Measurements from ENCODE around the gene SLC25A45.

The SLC25A45 gene

GRCh38 chr11:65396769-65397745 is 14.6 kb upstream of the SLC25A45 start:
- POLR2A ChIA-PET = interaction anchor here (1.1 to 2.4 kb wide), 2 partner anchors 11 to 26 kb away, joined by 3 to 10 read pairs; partner anchors contain the start of genes FRMD8 and NEAT1
- CTCF ChIA-PET = no interaction called here
- TF ChIP-seq ARNT (IDR thresholded peaks at IDR 0.05) = no peak
- no peak for TF ChIP-seq BHLHE40 (IDR thresholded peaks at IDR 0.05; ENCODE audit: borderline replicate concordance)
- TF ChIP-seq L3MBTL2 (conservative IDR thresholded peaks at IDR 0.05) = no peak
- TF ChIP-seq FOXA1 (IDR thresholded peaks at IDR 0.05) = no peak
- no peak for TF ChIP-seq SP1 (IDR thresholded peaks at IDR 0.05)
- no peak for TF ChIP-seq CTBP1 (IDR thresholded peaks at IDR 0.05; ENCODE audit: borderline replicate concordance)
- no peak for TF ChIP-seq ZNF384 (IDR thresholded peaks at IDR 0.05)
- no peak for TF ChIP-seq TARDBP (IDR thresholded peaks at IDR 0.05)
- no peak for TF ChIP-seq PKNOX1 (IDR thresholded peaks at IDR 0.05)
- TF ChIP-seq FOXM1 (IDR thresholded peaks at IDR 0.05; ENCODE audit: borderline replicate concordance) = no peak

GRCh38 chr11:65395961-65396530 is 13.6 kb upstream of the SLC25A45 start:
- no peak for DNase-seq (ENCODE audit: extremely low spot score)
- TF ChIP-seq NFRKB (IDR thresholded peaks at IDR 0.05) (no peak), ZNF384 (IDR thresholded peaks at IDR 0.05) (no peak), BHLHE40 (IDR thresholded peaks at IDR 0.05; ENCODE audit: borderline replicate concordance) (no peak), ELF4 (IDR thresholded peaks at IDR 0.05) (no peak), FOXK2 (IDR thresholded peaks at IDR 0.05) (no peak), FOXA1 (IDR thresholded peaks at IDR 0.05) (no peak), ARNT (IDR thresholded peaks at IDR 0.05) (no peak), SP1 (IDR thresholded peaks at IDR 0.05) (no peak), TARDBP (IDR thresholded peaks at IDR 0.05) (no peak)
- ChIA-PET POLR2A (interaction anchor here (1.1 to 2.4 kb wide), 2 partner anchors 10 to 27 kb away, joined by 3 to 10 read pairs; partner anchors contain the start of genes FRMD8 and NEAT1), CTCF (interaction anchor here (0.5 kb wide), 1 partner anchor 19 kb away, joined by 3 read pairs; no protein-coding TSS in a partner anchor)

More at GRCh38 chr11:65396769-65397745, 14.6 kb upstream of the SLC25A45 start:
- DNase-seq (ENCODE audit: extremely low spot score) = no peak

- no peak for DNase-seq (ENCODE audit: extremely low spot score)
- TF ChIP-seq CTBP1 (IDR thresholded peaks at IDR 0.05; ENCODE audit: borderline replicate concordance) (no peak), PKNOX1 (IDR thresholded peaks at IDR 0.05) (no peak), LEF1 (IDR thresholded peaks at IDR 0.05; ENCODE audit: borderline replicate concordance) (no peak), FOXM1 (IDR thresholded peaks at IDR 0.05; ENCODE audit: borderline replicate concordance) (no peak)
- CTCF ChIA-PET = no interaction called here
- POLR2A ChIA-PET = interaction anchor here (0.9 to 16.9 kb wide), 2 partner anchors 26 to 107 kb away, joined by 3 to 264 read pairs; partner anchors contain the start of gene NEAT1
Measured at GRCh38 chr11:65394125-65394536, 11.7 kb upstream of the SLC25A45 start.

GRCh38 chr11:65393513-65394079 is 11.2 kb upstream of the SLC25A45 start:
- no peak for TF ChIP-seq ARNT (IDR thresholded peaks at IDR 0.05)
- no peak for TF ChIP-seq FOXK2 (IDR thresholded peaks at IDR 0.05)
- TF ChIP-seq TARDBP (IDR thresholded peaks at IDR 0.05) = no peak
- TF ChIP-seq FOXM1 (IDR thresholded peaks at IDR 0.05; ENCODE audit: borderline replicate concordance) = no peak
- TF ChIP-seq BHLHE40 (IDR thresholded peaks at IDR 0.05; ENCODE audit: borderline replicate concordance) = no peak
- no peak for TF ChIP-seq FOXA1 (IDR thresholded peaks at IDR 0.05)
- TF ChIP-seq HDGF (IDR thresholded peaks at IDR 0.05; ENCODE audit: borderline replicate concordance) = no peak
- no peak for TF ChIP-seq ELF4 (IDR thresholded peaks at IDR 0.05)
- no peak for TF ChIP-seq NFRKB (IDR thresholded peaks at IDR 0.05)
- TF ChIP-seq SUZ12 (IDR thresholded peaks at IDR 0.05) = no peak
- no peak for TF ChIP-seq LEF1 (IDR thresholded peaks at IDR 0.05; ENCODE audit: borderline replicate concordance)
- no peak for TF ChIP-seq SP1 (IDR thresholded peaks at IDR 0.05)
- DNase-seq (ENCODE audit: extremely low spot score) = no peak
- CTCF ChIA-PET = no interaction called here
- POLR2A ChIA-PET = interaction anchor here (0.9 to 16.9 kb wide), 2 partner anchors 27 to 108 kb away, joined by 3 to 264 read pairs; partner anchors contain the start of gene NEAT1

GRCh38 chr11:65392899-65393298 is 10.5 kb upstream of the SLC25A45 start:
- ChIA-PET CTCF (no interaction called here), POLR2A (interaction anchor here (16.9 kb wide), 1 partner anchor 27 kb away, joined by 264 read pairs; the partner anchor contains the start of gene NEAT1)
- TF ChIP-seq TARDBP (IDR thresholded peaks at IDR 0.05) = no peak
- TF ChIP-seq NFRKB (IDR thresholded peaks at IDR 0.05) = no peak
- no peak for TF ChIP-seq FOXM1 (IDR thresholded peaks at IDR 0.05; ENCODE audit: borderline replicate concordance)
- no peak for TF ChIP-seq ARNT (IDR thresholded peaks at IDR 0.05)
- TF ChIP-seq PKNOX1 (IDR thresholded peaks at IDR 0.05) = no peak
- no peak for TF ChIP-seq FOXA1 (IDR thresholded peaks at IDR 0.05)
- no peak for TF ChIP-seq SUZ12 (IDR thresholded peaks at IDR 0.05)
- no peak for TF ChIP-seq CTBP1 (IDR thresholded peaks at IDR 0.05; ENCODE audit: borderline replicate concordance)
- TF ChIP-seq BHLHE40 (IDR thresholded peaks at IDR 0.05; ENCODE audit: borderline replicate concordance) = no peak
- DNase-seq (ENCODE audit: extremely low spot score) = no peak

Data from HEK293T (cell line).